Hepatocyte (in vitro differentiated cells): ENCODE data around the gene ERO1B.

ENCODE experiments used
- EZH2 ChIP-seq: fragments of 200-600 bp; sonication (generic); IDR thresholded peaks from 2 replicates; pipeline ENCODE4 v1.6.1; 2016; ENCODE audit warnings: antibody characterized with exemption, mild to moderate bottlenecking, borderline replicate concordance
- EZH2phosphoT487 ChIP-seq: fragments of 200-600 bp; sonication (generic); IDR thresholded peaks from one replicate; pipeline ENCODE4 v1.6.1; 2018; ENCODE audit warnings: antibody characterized with exemption, mild to moderate bottlenecking, low read depth, moderate library complexity; ENCODE audit not compliant: unreplicated experiment, severe bottlenecking
- TF ChIP-seq, protein P1 (sequence below): fragments of 200-600 bp; sonication (generic); IDR thresholded peaks from 2 replicates; pipeline ENCODE4 v1.5.1; 2016; ENCODE audit warnings: antibody characterized with exemption, mild to moderate bottlenecking; ENCODE audit not compliant: poor library complexity

DNA sequence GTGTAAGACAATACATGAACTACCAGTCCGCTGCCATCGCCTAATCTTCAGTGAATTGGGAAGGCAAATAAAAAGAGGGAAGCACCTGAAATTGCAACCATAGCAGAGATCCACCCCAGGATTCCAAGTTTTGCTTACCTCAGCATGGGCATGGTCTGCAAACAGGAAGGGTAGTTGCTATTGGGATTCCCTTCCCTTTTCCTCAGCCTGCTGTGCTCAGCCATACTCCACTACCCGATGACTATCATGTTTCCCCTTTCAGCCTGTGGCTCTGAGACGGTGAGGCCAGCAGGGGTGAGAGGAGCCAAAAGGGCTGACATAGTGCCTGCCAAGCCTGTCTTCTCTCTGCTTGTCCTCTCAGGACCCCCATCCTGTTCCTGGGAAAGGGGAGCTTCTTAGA, 75.2 kb downstream of the ERO1B start:
- TF ChIP-seq, protein P1, sequence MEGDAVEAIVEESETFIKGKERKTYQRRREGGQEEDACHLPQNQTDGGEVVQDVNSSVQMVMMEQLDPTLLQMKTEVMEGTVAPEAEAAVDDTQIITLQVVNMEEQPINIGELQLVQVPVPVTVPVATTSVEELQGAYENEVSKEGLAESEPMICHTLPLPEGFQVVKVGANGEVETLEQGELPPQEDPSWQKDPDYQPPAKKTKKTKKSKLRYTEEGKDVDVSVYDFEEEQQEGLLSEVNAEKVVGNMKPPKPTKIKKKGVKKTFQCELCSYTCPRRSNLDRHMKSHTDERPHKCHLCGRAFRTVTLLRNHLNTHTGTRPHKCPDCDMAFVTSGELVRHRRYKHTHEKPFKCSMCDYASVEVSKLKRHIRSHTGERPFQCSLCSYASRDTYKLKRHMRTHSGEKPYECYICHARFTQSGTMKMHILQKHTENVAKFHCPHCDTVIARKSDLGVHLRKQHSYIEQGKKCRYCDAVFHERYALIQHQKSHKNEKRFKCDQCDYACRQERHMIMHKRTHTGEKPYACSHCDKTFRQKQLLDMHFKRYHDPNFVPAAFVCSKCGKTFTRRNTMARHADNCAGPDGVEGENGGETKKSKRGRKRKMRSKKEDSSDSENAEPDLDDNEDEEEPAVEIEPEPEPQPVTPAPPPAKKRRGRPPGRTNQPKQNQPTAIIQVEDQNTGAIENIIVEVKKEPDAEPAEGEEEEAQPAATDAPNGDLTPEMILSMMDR, result no peak
- no peak for TF ChIP-seq EZH2
- no peak for TF ChIP-seq EZH2phosphoT487
